GDM1 (cell line): ENCODE measurements around the gene RBP3.

ENCODE experiments used
- DNase-seq: peaks from one replicate; lab custom pipeline; 2025; lab: John Stamatoyannopoulos, UW

The RBP3 gene

GRCh38 chr10:47401210-47401609 lies 53.0 kb downstream of the RBP3 start:
- no peak for DNase-seq

- DNase-seq = no peak
Measured at GRCh38 chr10:47401874-47402640, 53.9 kb downstream of the RBP3 start.

GRCh38 chr10:47402641-47403301 lies 54.6 kb downstream of the RBP3 start:
- DNase-seq = no peak

- DNase-seq = no peak
Measured at GRCh38 chr10:47403446-47404318, 55.5 kb downstream of the RBP3 start.

- no peak for DNase-seq
Measured at GRCh38 chr10:47404446-47404845, 56.3 kb downstream of the RBP3 start.

- no peak for DNase-seq
Measured at GRCh38 chr10:47404937-47405336, 56.8 kb downstream of the RBP3 start.

- no peak for DNase-seq
Measured at GRCh38 chr10:47405857-47406547, 57.8 kb downstream of the RBP3 start.

- no peak for DNase-seq
Measured at GRCh38 chr10:47406548-47406869, 58.3 kb downstream of the RBP3 start.

- no peak for DNase-seq
Measured at GRCh38 chr10:47406870-47407691, 58.9 kb downstream of the RBP3 start.
